Astrocyte of the hippocampus (primary cell): ENCODE measurements around the gene RMND5A.
A peak's percentile ranks its signal among the peaks of the same experiment; 100 is the strongest.

Experiments used
- DNase-seq: peaks from one replicate; pipeline ENCODE4 v3.0.0; 2011; ENCODE audit warnings: low read depth, low spot score

Gene RMND5A

DNA sequence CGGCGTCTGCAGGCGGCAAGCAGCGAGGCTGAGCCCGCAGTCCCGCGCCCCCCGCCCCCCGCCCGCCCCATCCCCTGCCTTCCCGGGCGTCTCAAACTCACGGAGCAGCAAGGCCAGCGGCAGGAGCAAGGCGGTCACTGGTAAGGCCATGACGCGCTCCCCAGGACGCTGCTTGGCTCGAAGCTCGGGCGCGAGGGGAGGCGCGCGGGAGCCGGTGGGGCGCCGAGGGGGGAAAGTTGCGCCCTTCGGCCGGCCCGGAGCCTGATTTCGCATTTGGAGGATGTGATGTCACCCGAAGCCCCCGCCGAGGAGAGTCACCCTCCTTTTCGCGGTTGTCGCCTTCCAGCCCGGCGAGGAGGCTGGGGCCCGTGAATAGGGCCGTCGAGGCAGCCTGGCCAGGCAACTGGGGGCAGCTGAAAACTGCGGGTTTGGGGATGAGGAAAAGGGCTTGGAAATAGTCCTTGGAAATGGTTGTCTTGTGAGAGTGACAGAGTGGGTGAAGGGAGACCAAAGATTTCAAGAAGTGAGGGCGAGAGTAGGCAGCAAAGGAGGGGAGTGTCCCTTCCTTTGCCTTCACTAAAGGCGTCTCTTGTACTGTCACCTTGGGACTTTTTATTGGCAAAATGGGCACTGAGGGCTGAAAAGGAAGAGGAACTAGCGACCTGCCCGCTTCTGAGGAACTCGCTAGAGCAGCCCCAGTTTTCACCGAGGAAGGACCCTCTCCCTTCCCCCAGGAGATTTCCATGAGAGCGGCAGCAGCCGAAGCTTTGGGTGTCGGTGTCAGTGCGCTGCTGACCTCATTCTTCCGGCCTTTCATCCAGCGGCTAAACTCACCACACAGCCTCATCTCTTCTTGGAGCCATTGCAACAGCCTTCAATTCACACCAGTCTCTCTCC, 70.8 kb downstream of the RMND5A start, which contains the start of gene CD8A:
CD8A (minus strand) TSS at position 238 of the 897 bp plus-strand sequence; CDS start at position 150, 88 bp downstream.
- DNase-seq: peak; percentile 29

- DNase-seq: peak; percentile 7
These were observed 71.5 kb downstream of the RMND5A start for GRCh38 chr2:86791573-86791972.

DNA sequence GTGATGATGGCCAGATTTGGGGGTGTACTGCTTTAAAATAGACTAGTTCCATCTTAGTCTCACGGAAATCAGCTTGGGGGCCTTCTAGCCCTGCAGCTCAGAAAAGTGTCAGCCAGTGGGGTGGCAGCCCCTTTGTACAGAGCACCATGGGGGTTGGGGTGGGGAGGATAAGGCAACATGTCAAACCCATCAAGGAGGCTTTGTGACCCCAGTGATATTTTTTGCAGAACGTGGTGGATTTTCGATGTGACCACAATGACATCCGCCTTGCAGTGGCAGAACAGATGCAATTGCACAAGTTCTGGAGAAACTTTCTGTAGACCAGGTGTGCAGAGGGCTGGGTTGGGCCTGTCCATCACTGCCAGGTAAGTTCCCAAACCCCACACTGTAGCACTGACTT, 73.7 kb downstream of the RMND5A start:
- DNase-seq: no peak

DNA sequence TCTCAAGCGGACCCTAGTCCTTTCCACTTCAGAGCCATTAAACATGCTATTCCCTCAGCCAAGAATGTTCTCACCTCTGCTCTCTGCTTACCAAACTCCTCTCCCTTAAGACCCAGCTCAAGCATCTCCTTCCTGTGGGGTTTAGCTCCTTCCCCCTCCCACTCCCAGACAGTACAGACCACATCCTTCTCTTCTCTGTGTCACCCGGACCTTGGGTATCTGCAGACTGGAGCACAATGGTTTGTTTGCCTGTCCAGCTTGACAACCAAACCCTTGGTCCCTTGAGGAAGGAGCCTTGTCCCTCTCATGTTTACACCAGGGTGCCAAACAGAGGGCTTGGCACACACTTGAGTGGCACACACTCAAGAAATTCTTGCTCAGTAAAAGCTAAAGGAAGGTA, 74.8 kb downstream of the RMND5A start:
- no peak for DNase-seq

DNA sequence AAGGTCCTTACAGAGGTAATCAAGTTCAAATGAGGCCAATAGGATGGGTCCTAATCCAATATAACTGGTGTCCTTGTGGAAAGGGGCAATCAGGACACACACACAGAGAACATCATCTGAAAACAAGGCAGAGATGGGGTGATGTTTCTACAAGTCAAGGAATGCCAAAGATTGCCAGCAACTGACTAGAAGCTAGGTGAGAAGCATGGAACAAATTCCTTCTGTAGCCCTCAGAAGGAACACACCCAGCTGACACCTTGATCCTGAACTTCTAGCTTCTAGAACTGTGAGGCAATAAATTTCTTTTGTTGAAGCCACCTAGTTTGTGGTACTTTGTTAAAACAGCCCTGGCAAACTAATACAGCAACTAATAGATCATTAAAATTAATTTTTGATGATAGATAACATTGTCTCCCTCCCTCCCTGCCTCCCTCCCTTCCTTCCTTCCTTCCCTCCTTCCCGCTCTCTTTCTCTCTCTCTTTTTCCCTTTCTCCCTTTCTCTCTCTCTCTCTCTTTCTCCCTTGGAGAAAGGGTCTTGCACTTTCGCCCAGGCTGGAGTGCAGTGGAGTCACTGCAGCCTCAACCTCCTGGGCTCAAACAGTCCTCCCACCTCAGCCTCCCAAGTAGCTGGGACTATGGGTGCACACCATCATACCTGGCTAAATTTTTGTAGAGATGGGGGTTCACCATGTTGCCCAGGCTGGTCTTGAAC, 80.9 kb downstream of the RMND5A start:
- DNase-seq: no peak

DNA sequence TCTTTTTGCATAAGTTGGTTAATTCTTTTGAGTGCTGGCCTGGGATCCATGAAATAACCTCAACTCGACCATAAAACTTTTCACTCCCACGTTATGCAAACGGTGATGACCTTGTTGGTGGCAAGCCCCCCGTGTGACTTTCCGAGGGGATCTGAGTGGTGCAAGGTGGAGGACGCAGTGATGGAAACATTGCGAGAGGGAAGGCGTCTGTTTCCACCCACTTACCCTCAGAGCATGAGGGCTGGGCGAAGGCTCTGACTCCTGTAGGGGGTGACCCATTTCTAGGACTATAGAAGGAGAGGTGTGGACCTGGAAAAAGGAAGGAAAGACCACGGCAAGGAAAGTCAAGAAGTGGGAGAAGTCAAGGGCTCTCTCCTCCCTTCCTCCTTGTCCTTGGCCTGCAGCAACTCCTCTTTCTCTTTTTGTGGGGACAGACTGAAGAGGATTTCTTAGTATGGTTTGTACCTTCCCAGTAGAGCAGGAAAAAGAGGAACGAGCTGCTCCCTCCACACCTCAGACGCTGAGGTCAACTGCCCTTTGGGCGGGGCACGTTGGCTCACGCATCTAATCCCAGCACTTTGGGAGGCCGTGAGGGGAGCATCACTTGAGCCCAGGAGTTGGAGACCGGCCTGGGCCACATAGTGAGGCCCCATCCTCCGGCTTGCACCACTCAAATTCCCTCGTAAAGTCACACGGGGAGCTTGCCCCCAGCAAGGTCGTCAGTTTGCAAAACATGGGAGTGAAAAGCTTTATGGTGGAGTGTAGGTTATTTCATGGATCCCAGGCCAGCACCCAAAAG, 86.2 kb downstream of the RMND5A start:
- DNase-seq: no peak

DNA sequence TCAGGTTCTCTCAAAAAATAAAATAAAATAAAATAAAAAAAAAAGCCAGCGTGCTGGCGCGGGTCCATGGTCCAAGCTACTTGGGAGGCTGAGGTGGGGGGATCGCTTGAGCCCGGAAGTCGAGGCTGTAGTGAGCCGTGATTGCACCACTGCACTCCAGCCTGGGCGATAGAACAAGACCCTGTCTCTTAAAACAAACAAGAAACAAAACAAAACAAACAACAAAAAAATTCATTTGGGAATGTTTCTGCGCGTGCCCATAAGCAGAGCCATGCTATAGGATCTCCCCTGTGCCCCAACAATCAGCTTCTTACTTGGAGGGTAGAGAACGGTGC, 87.0 kb downstream of the RMND5A start:
- DNase-seq: no peak

GRCh38 chr2:86807468-86808275, 87.6 kb downstream of the RMND5A start:
- DNase-seq: peak; percentile 56

GRCh38 chr2:86808315-86809161, 88.4 kb downstream of the RMND5A start:
- DNase-seq: peak; percentile 90

GRCh38 chr2:86809481-86810121, 89.5 kb downstream of the RMND5A start:
- peak; percentile 7 for DNase-seq

- DNase-seq: no peak
These were observed 95.5 kb downstream of the RMND5A start for GRCh38 chr2:86815611-86816010.

DNA sequence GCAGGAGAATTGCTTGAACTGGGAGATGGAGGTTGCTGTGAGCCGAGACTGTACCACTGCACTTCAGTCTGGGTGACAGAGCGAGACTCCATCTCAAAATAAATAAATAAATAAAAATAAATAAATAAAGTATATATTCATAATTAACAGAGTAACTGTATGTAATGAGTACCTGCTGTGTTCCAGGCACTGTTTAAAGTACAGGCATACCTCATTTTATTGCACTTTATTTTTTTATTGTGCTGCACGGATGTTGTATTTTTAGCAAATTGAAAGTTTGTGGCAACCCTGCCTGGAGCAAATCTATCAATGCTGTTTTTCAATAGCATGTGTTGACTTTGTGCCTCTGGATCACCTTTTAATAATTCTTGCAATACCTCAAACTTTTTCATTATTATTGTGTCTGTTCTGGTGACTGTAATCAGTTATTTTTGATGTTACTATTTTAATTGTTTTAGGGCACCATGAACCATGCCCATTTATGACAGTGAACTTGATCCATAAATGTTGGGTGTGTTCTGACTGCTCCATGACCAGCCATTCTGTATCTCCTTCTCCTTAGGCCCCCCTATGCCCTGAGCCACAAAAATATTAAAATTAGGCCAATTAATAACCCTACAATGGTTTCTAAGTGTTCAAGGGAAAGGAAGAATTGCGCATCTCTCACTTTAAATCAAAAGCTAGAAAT, 98.2 kb downstream of the RMND5A start:
- no peak for DNase-seq

DNA sequence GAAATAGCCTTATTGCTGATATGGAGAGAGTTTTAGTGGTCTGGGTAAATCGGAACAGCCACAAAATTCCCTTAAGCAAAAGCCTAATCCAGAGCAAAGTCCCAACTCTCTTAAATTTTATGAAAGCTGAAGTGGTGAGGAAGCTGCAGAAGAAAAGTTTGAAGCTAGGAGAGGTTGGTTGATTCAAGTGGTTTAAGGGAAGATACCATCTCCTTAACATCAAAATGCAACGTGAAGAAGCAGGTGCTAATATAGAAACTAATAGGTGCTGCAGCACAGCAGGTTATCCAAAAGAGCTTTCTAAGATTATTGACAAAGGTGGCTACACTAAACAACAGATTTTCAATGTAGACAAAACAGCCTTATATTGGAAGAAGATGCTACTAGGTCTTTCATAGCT, 98.9 kb downstream of the RMND5A start:
- DNase-seq: no peak

- no peak for DNase-seq
These were observed 101.2 kb downstream of the RMND5A start for GRCh38 chr2:86821306-86821705.

DNA sequence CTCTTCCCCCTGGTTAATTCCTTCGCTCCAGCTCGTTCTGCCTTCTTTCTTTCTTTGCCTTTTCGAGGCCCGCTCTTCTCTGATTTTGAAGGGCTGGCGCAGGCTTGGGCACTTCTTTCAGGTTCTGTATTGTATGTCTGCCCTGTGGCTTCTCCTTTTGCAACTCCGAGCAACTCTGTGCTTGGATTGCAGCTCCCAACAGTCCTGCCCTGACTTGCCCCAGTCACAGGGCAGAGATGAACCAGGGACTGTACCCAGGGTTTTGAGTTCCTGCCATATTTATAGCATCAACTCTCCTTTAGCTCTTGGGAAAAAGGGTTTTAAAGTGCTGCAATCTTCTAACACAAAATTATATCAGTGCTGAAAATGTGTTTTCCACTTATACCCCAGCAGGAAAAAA, 101.8 kb downstream of the RMND5A start:
- DNase-seq: no peak

- DNase-seq: no peak
These were observed 102.7 kb downstream of the RMND5A start for GRCh38 chr2:86822668-86823345.

DNA sequence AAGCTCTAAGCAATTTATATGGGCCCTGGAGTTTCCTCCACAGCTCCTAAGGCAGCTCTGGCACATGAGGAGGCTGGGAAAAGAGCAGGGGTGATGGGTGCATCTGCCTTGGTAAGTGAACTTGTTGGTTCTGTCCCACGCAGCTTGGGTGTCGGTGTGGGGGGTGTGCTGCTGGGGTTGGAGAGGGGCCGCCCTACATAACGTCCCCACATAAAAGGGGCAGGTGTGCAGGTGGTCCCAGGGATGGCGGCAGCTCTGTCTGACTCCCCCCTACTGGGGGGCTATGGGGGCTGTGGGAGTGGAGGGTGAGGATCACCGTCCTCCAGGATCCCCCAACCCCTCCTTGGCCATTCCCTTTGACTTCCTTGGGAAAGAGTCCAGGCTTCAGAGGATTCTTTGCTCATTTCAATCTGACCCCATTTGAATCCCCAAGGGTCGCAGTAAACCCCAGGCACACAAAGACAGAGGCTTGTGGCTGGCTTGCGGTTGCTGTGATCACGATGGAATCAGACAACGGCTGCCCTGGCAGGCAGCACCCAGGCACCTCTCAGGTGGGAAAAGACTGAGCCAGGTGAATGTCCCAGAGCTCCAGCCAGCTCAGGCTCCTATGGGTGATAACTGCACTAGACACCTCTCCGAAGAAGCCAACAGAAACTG, 105.1 kb downstream of the RMND5A start:
- DNase-seq: no peak
